Neural progenitor cell (in vitro differentiated cells): ENCODE measurements around the gene HMCN1. TPM values are rescaled to one million over a fixed set of nuclear protein-coding genes. Genes with fewer than 3 reads are reported as not detected.

Source experiments
- DNase-seq: peaks from one replicate; pipeline ENCODE4 v3.0.0-alpha.2; 2016; ENCODE audit warnings: low spot score
- H2AFZ ChIP-seq: fragments of 200-600 bp; sonication (generic); replicated peaks from 2 replicates; pipeline ENCODE4 v1.6.1; 2016; ENCODE audit warnings: antibody characterized with exemption
- H3F3A ChIP-seq: fragments of 200-600 bp; sonication (generic); 2 replicates; pipeline ENCODE4 v1.6.1; 2016; ENCODE audit warnings: antibody characterized with exemption, low read depth
- H3K27ac ChIP-seq: fragments of 200-600 bp; sonication (generic); 2 replicates; pipeline ENCODE4 v1.5.1; 2016; ENCODE audit warnings: mild to moderate bottlenecking
- H3K27me3 ChIP-seq: fragments of 200-600 bp; sonication (generic); 2 replicates; pipeline ENCODE4 v1.6.1; 2016; ENCODE audit warnings: mild to moderate bottlenecking, moderate library complexity
- H3K36me3 ChIP-seq: fragments of 200-600 bp; sonication (generic); 2 replicates; pipeline ENCODE4 v1.5.1; 2016
- H3K4me1 ChIP-seq: fragments of 200-600 bp; sonication (generic); 2 replicates; pipeline ENCODE4 v1.6.1; 2016; ENCODE audit warnings: mixed run types
- H3K4me2 ChIP-seq: fragments of 200-600 bp; sonication (generic); 2 replicates; pipeline ENCODE4 v1.6.1; 2016
- H3K4me3 ChIP-seq: fragments of 200-600 bp; sonication (generic); 2 replicates; pipeline ENCODE4 v1.5.1; 2016
- H3K79me2 ChIP-seq: fragments of 200-600 bp; sonication (generic); 2 replicates; pipeline ENCODE4 v1.6.1; 2016; ENCODE audit warnings: low read depth
- H3K9ac ChIP-seq: fragments of 200-600 bp; sonication (generic); 2 replicates; pipeline ENCODE4 v1.6.1; 2016
- H3K9me3 ChIP-seq: fragments of 200-600 bp; sonication (generic); 2 replicates; pipeline ENCODE4 v1.5.1; 2016; ENCODE audit warnings: low read depth
- H4K20me1 ChIP-seq: fragments of 200-600 bp; sonication (generic); 2 replicates; pipeline ENCODE4 v1.6.1; 2016; ENCODE audit warnings: low read depth
- H3K27ac Mint-ChIP-seq: 3 replicates; pipeline ENCODE4 v1.8.0; 2021; ENCODE audit warnings: mixed read lengths
- H3K27me3 Mint-ChIP-seq: 2 replicates; pipeline ENCODE4 v1.8.0; 2022; ENCODE audit warnings: low read depth, mild to moderate bottlenecking, inconsistent platforms, moderate library complexity, mixed read lengths; ENCODE audit not compliant: insufficient read depth
- H3K36me3 Mint-ChIP-seq: 3 replicates; pipeline ENCODE4 v1.8.0; 2021; ENCODE audit warnings: mixed read lengths
- H3K4me1 Mint-ChIP-seq: 3 replicates; pipeline ENCODE4 v1.8.0; 2021; ENCODE audit warnings: mixed read lengths
- H3K4me3 Mint-ChIP-seq: 3 replicates; pipeline ENCODE4 v1.8.0; 2021; ENCODE audit warnings: mild to moderate bottlenecking, moderate library complexity, mixed read lengths
- H3K9me3 Mint-ChIP-seq: 3 replicates; pipeline ENCODE4 v1.8.0; 2020; ENCODE audit warnings: mixed read lengths
- CTCF ChIP-seq: fragments of 200-600 bp; sonication (generic); IDR thresholded peaks from 2 replicates; pipeline ENCODE4 v1.5.1; 2017; ENCODE audit warnings: antibody characterized with exemption, mild to moderate bottlenecking
- EZH2 ChIP-seq: fragments of 200-600 bp; sonication (generic); IDR thresholded peaks from 2 replicates; pipeline ENCODE4 v1.6.1; 2017; ENCODE audit warnings: antibody characterized with exemption, mild to moderate bottlenecking, moderate library complexity
- EZH2phosphoT487 ChIP-seq: fragments of 200-600 bp; sonication (generic); IDR thresholded peaks from 2 replicates; pipeline ENCODE4 v1.6.1; 2017; ENCODE audit warnings: antibody characterized with exemption
- total RNA-seq: library from RNA; depleted of rRNA; stranded (reverse); fragments of >200 nt; gene quantifications from 2 replicates; pipeline ENCODE4 v1.2.3, GENCODE V29; 2015; ENCODE audit warnings: low replicate concordance

The HMCN1 gene
- total RNA-seq, 1 donor from 2014 or later: 26.4 TPM

GRCh38 chr1:186060226-186060625 lies 326.0 kb downstream of the HMCN1 start:
- Histone ChIP-seq H3K4me1 (no peaks in the 10 kb centered on the region), H2AFZ (no peak overlapping the region), H3K9me3 (no peaks in the 10 kb centered on the region), H3K79me2 (no peaks in the 10 kb centered on the region), H3K36me3 (no peaks in the 10 kb centered on the region), H3K4me3 (no peak overlapping the region), H3K4me2 (no peak overlapping the region), H3F3A (no peaks in the 10 kb centered on the region), H4K20me1 (no peaks in the 10 kb centered on the region), H3K9ac (no peak overlapping the region), H3K27ac (no peak overlapping the region), H3K27me3 (no peaks in the 10 kb centered on the region)
- Mint-ChIP-seq H3K9me3 (no peaks in the 10 kb centered on the region), H3K27ac (no peak overlapping the region), H3K36me3 (no peaks in the 10 kb centered on the region), H3K4me3 (no peak overlapping the region), H3K27me3 (no peaks in the 10 kb centered on the region), H3K4me1 (no peaks in the 10 kb centered on the region)
- no peak for DNase-seq
- no peak for TF ChIP-seq CTCF
- TF ChIP-seq EZH2phosphoT487: no peak
- TF ChIP-seq EZH2: no peak

- no peaks in the 10 kb centered on the region for H3K9me3 ChIP-seq
- Mint-ChIP-seq H3K4me3 (no peak overlapping the region), H3K36me3 (no peaks in the 10 kb centered on the region), H3K9me3 (no peaks in the 10 kb centered on the region), H3K4me1 (no peaks in the 10 kb centered on the region), H3K27ac (no peak overlapping the region), H3K27me3 (no peaks in the 10 kb centered on the region)
- H3K27me3 ChIP-seq: no peaks in the 10 kb centered on the region
- DNase-seq: no peak
- H3K4me2 ChIP-seq: no peak overlapping the region
- H3K4me3 ChIP-seq: no peak overlapping the region
- H3K36me3 ChIP-seq: no peaks in the 10 kb centered on the region
- H4K20me1 ChIP-seq: no peaks in the 10 kb centered on the region
- H3F3A ChIP-seq: no peaks in the 10 kb centered on the region
- no peak overlapping the region for H3K27ac ChIP-seq
- TF ChIP-seq EZH2: no peak
- no peak for TF ChIP-seq EZH2phosphoT487
- no peak for TF ChIP-seq CTCF
- H3K79me2 ChIP-seq: no peaks in the 10 kb centered on the region
- no peak overlapping the region for H3K9ac ChIP-seq
- H2AFZ ChIP-seq: no peak overlapping the region
- H3K4me1 ChIP-seq: no peaks in the 10 kb centered on the region
These were observed 329.0 kb downstream of the HMCN1 start for GRCh38 chr1:186063091-186063657.

- H3K4me3 Mint-ChIP-seq: no peak overlapping the region
- no peak overlapping the region for H3K27ac Mint-ChIP-seq
- no peaks in the 10 kb centered on the region for H3K36me3 Mint-ChIP-seq
These were observed 332.2 kb downstream of the HMCN1 start for GRCh38 chr1:186066411-186066810.

More at GRCh38 chr1:186066411-186066810, 332.2 kb downstream of the HMCN1 start:
- no peak overlapping the region for H3K4me2 ChIP-seq
- H3K4me1 ChIP-seq: no peaks in the 10 kb centered on the region
- H3K79me2 ChIP-seq: no peaks in the 10 kb centered on the region
- no peak overlapping the region for H3K9ac ChIP-seq
- no peak for TF ChIP-seq EZH2
- no peak for TF ChIP-seq EZH2phosphoT487
- no peak for TF ChIP-seq CTCF
- no peaks in the 10 kb centered on the region for H3K9me3 ChIP-seq
- no peak for DNase-seq
- no peak overlapping the region for H3K27ac ChIP-seq
- no peaks in the 10 kb centered on the region for H4K20me1 ChIP-seq
- H3K4me3 ChIP-seq: no peak overlapping the region
- Mint-ChIP-seq H3K9me3 (no peaks in the 10 kb centered on the region), H3K27me3 (no peaks in the 10 kb centered on the region), H3K4me1 (no peaks in the 10 kb centered on the region)
- no peaks in the 10 kb centered on the region for H3F3A ChIP-seq
- no peaks in the 10 kb centered on the region for H3K27me3 ChIP-seq
- no peaks in the 10 kb centered on the region for H3K36me3 ChIP-seq
- H2AFZ ChIP-seq: no peak overlapping the region
